Measurements from ENCODE around the gene HAUS6. TPM values are rescaled to one million over a fixed set of nuclear protein-coding genes. Genes with fewer than 3 reads are reported as not detected.
A peak's percentile ranks its signal among the peaks of the same experiment; 100 is the strongest.
"Not testable (repeated sequence)": the region's sequence is repeated elsewhere in the genome, so short reads cannot be mapped to it uniquely, and the experiment has no call there.

The HAUS6 gene
- total RNA-seq, 1 donor: 23.5 TPM

GRCh38 chr9:19097431-19097830, 5.3 kb downstream of the HAUS6 start:
- not testable (repeated sequence) for H3K9me3 ChIP-seq (ENCODE audit: low read depth, low read length); H3K4me3 ChIP-seq (ENCODE audit: low read length); H3K27me3 ChIP-seq (ENCODE audit: insufficient read depth, low read length)
- peaks cover 19% of the 10 kb centered on the region for H3K4me1 ChIP-seq (ENCODE audit: insufficient read depth, low read length)

GRCh38 chr9:19087106-19088000, 15.4 kb downstream of the HAUS6 start:
- H3K4me1 ChIP-seq (ENCODE audit: insufficient read depth, low read length): no peaks in the 10 kb centered on the region
- no peaks in the 10 kb centered on the region for H3K27me3 ChIP-seq (ENCODE audit: insufficient read depth, low read length)
- no peak overlapping the region for H3K4me3 ChIP-seq (ENCODE audit: low read length)
- H3K9me3 ChIP-seq (ENCODE audit: low read depth, low read length): no peaks in the 10 kb centered on the region

GRCh38 chr9:19085295-19085694, 17.4 kb downstream of the HAUS6 start:
- Histone ChIP-seq H3K9me3 (ENCODE audit: low read depth, low read length) (no peaks in the 10 kb centered on the region), H3K4me1 (ENCODE audit: insufficient read depth, low read length) (no peaks in the 10 kb centered on the region), H3K27me3 (ENCODE audit: insufficient read depth, low read length) (no peaks in the 10 kb centered on the region), H3K4me3 (ENCODE audit: low read length) (no peak overlapping the region)

- no peak overlapping the region for H3K4me3 ChIP-seq (ENCODE audit: low read length)
- no peaks in the 10 kb centered on the region for H3K4me1 ChIP-seq (ENCODE audit: insufficient read depth, low read length)
- no peaks in the 10 kb centered on the region for H3K27me3 ChIP-seq (ENCODE audit: insufficient read depth, low read length)
- no peaks in the 10 kb centered on the region for H3K9me3 ChIP-seq (ENCODE audit: low read depth, low read length)
These were observed 27.9 kb downstream of the HAUS6 start for GRCh38 chr9:19074836-19075235.

GRCh38 chr9:19074229-19074628, 28.5 kb downstream of the HAUS6 start:
- Histone ChIP-seq H3K9me3 (ENCODE audit: low read depth, low read length) (no peaks in the 10 kb centered on the region), H3K4me3 (ENCODE audit: low read length) (no peak overlapping the region), H3K27me3 (ENCODE audit: insufficient read depth, low read length) (no peaks in the 10 kb centered on the region), H3K4me1 (ENCODE audit: insufficient read depth, low read length) (no peaks in the 10 kb centered on the region)

GRCh38 chr9:19057033-19057432, 45.7 kb downstream of the HAUS6 start:
- Histone ChIP-seq H3K9me3 (ENCODE audit: low read depth, low read length) (no peaks in the 10 kb centered on the region), H3K4me1 (ENCODE audit: insufficient read depth, low read length) (no peaks in the 10 kb centered on the region), H3K4me3 (ENCODE audit: low read length) (no peak overlapping the region), H3K27me3 (ENCODE audit: insufficient read depth, low read length) (no peaks in the 10 kb centered on the region)

- Histone ChIP-seq H3K4me1 (ENCODE audit: insufficient read depth, low read length) (peaks cover 27% of the 10 kb centered on the region), H3K27me3 (ENCODE audit: insufficient read depth, low read length) (no peaks in the 10 kb centered on the region), H3K9me3 (ENCODE audit: low read depth, low read length) (no peaks in the 10 kb centered on the region), H3K4me3 (ENCODE audit: low read length) (peak overlapping the region; percentile 72)
These were observed 51.8 kb downstream of the HAUS6 start for GRCh38 chr9:19050637-19051591.

- Histone ChIP-seq H3K9me3 (ENCODE audit: low read depth, low read length) (no peaks in the 10 kb centered on the region), H3K4me1 (ENCODE audit: insufficient read depth, low read length) (peaks cover 27% of the 10 kb centered on the region), H3K4me3 (ENCODE audit: low read length) (peak overlapping the region; percentile 72), H3K27me3 (ENCODE audit: insufficient read depth, low read length) (no peaks in the 10 kb centered on the region)
These were observed 52.6 kb downstream of the HAUS6 start for GRCh38 chr9:19049917-19050636.

- peaks cover 27% of the 10 kb centered on the region for H3K4me1 ChIP-seq (ENCODE audit: insufficient read depth, low read length)
- H3K27me3 ChIP-seq (ENCODE audit: insufficient read depth, low read length): no peaks in the 10 kb centered on the region
- H3K4me3 ChIP-seq (ENCODE audit: low read length): peak within 1 kb of the TSS; percentile 72
- H3K9me3 ChIP-seq (ENCODE audit: low read depth, low read length): no peaks in the 10 kb centered on the region
These were observed 53.5 kb downstream of the HAUS6 start, which contains the start of gene RRAGA for GRCh38 chr9:19048966-19049916. TSS of gene RRAGA (plus strand) at chr9:19049427. CDS start at chr9:19049660, 233 bp downstream.

- H3K9me3 ChIP-seq (ENCODE audit: low read depth, low read length): no peaks in the 10 kb centered on the region
- H3K4me1 ChIP-seq (ENCODE audit: insufficient read depth, low read length): no peaks in the 10 kb centered on the region
- H3K27me3 ChIP-seq (ENCODE audit: insufficient read depth, low read length): no peaks in the 10 kb centered on the region
- H3K4me3 ChIP-seq (ENCODE audit: low read length): no peak overlapping the region
These were observed 66.1 kb downstream of the HAUS6 start for GRCh38 chr9:19036611-19037010.

- no peaks in the 10 kb centered on the region for H3K4me1 ChIP-seq (ENCODE audit: insufficient read depth, low read length)
- no peaks in the 10 kb centered on the region for H3K9me3 ChIP-seq (ENCODE audit: low read depth, low read length)
- H3K27me3 ChIP-seq (ENCODE audit: insufficient read depth, low read length): peaks cover 5% of the 10 kb centered on the region
- no peak within 1 kb of the TSS for H3K4me3 ChIP-seq (ENCODE audit: low read length)
These were observed 69.7 kb downstream of the HAUS6 start, which contains the start of gene SAXO1 for GRCh38 chr9:19033015-19033414. TSS of gene SAXO1 (minus strand) at chr9:19033209. CDS start at chr9:19032908, 301 bp downstream.

GRCh38 chr9:19032406-19032805, 70.3 kb downstream of the HAUS6 start:
- no peaks in the 10 kb centered on the region for H3K4me1 ChIP-seq (ENCODE audit: insufficient read depth, low read length)

GRCh38 chr9:19030899-19031298, 71.8 kb downstream of the HAUS6 start:
- no peaks in the 10 kb centered on the region for H3K4me1 ChIP-seq (ENCODE audit: insufficient read depth, low read length)
- H3K9me3 ChIP-seq (ENCODE audit: low read depth, low read length): no peaks in the 10 kb centered on the region
- H3K4me3 ChIP-seq (ENCODE audit: low read length): no peak overlapping the region
- peaks cover 5% of the 10 kb centered on the region for H3K27me3 ChIP-seq (ENCODE audit: insufficient read depth, low read length)

More at GRCh38 chr9:19032406-19032805, 70.3 kb downstream of the HAUS6 start:
- Histone ChIP-seq H3K27me3 (ENCODE audit: insufficient read depth, low read length) (peaks cover 5% of the 10 kb centered on the region), H3K9me3 (ENCODE audit: low read depth, low read length) (no peaks in the 10 kb centered on the region), H3K4me3 (ENCODE audit: low read length) (no peak overlapping the region)

Data from mononuclear cell (primary cell).